ENCODE measurements around the gene INSIG1.

GRCh38 chr7:155297517-155298287 lies at the start of gene INSIG1:
- TF ChIP-seq EZH2 (IDR thresholded peaks at IDR 0.05) (no peak), YY1 (IDR thresholded peaks at IDR 0.05; ENCODE audit: extremely low read depth, insufficient replicate concordance, low read depth, low read length) (peak; percentile 65), ZNF274 (IDR thresholded peaks at IDR 0.05; ENCODE audit: low read depth, low read length) (no peak), POLR2A (IDR thresholded peaks at IDR 0.05; ENCODE audit: borderline replicate concordance, extremely low read depth, insufficient read depth, insufficient read length) (peak; percentile 87), RAD21 (IDR thresholded peaks at IDR 0.05; ENCODE audit: low read depth) (no peak), EZH2phosphoT487 (IDR thresholded peaks at IDR 0.05; ENCODE audit: borderline replicate concordance) (no peak), ATF3 (IDR thresholded peaks at IDR 0.05) (no peak)
- TF ChIP-seq, protein P1, sequence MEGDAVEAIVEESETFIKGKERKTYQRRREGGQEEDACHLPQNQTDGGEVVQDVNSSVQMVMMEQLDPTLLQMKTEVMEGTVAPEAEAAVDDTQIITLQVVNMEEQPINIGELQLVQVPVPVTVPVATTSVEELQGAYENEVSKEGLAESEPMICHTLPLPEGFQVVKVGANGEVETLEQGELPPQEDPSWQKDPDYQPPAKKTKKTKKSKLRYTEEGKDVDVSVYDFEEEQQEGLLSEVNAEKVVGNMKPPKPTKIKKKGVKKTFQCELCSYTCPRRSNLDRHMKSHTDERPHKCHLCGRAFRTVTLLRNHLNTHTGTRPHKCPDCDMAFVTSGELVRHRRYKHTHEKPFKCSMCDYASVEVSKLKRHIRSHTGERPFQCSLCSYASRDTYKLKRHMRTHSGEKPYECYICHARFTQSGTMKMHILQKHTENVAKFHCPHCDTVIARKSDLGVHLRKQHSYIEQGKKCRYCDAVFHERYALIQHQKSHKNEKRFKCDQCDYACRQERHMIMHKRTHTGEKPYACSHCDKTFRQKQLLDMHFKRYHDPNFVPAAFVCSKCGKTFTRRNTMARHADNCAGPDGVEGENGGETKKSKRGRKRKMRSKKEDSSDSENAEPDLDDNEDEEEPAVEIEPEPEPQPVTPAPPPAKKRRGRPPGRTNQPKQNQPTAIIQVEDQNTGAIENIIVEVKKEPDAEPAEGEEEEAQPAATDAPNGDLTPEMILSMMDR (IDR thresholded peaks at IDR 0.05 in 2 of 3, conservative IDR thresholded peaks at IDR 0.05 in 1 of 3; ENCODE audit: borderline replicate concordance in 1 of 3, insufficient read depth in 1 of 3, low read depth in 2 of 3, low read length in 2 of 3), result no peak
- TF ChIP-seq, protein P2, sequence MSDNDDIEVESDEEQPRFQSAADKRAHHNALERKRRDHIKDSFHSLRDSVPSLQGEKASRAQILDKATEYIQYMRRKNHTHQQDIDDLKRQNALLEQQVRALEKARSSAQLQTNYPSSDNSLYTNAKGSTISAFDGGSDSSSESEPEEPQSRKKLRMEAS (IDR thresholded peaks at IDR 0.05), result no peak

Data from HCT116 (cell line).